Prostate gland (tissue), 2 donors: ENCODE results near the gene BLVRB. TPM values are rescaled to one million over a fixed set of nuclear protein-coding genes. Genes with fewer than 3 reads are reported as not detected.
A peak's percentile ranks its signal among the peaks of the same experiment; 100 is the strongest.

ENCODE experiments used
- DNase-seq: peaks from one replicate; pipeline ENCODE4 v3.0.0-alpha.2; 2019; ENCODE audit warnings: low spot score
- H3K27ac ChIP-seq, 2 donors: fragments of 200-600 bp; sonication (generic); 2 replicates each; pipeline ENCODE4 v1.5.1; 2017 to 2019
- H3K27me3 ChIP-seq: fragments of 200-600 bp; sonication (generic); replicated peaks from 2 replicates; pipeline ENCODE4 v1.5.1; 2019; ENCODE audit not compliant: insufficient read depth
- H3K36me3 ChIP-seq, 2 donors: fragments of 200-600 bp; sonication (generic); 1 replicate in 1 of 2; 2 replicates in 1 of 2; pipeline versions ENCODE4 v1.5.1 to v1.8.1; 2017 to 2019
- H3K4me1 ChIP-seq: fragments of 200-600 bp; sonication (generic); replicated peaks from 2 replicates; pipeline ENCODE4 v1.5.1; 2019
- H3K4me3 ChIP-seq, 2 donors: fragments of 200-600 bp; sonication (generic); 2 replicates each; pipeline ENCODE4 v1.5.1; 2017 to 2019
- H3K9me3 ChIP-seq: fragments of 200-600 bp; sonication (generic); 2 replicates; pipeline ENCODE4 v1.5.1; 2017
- CTCF ChIP-seq, 4 experiments: fragments of 200-600 bp in 2 of 4; fragments of 450-650 bp in 2 of 4; sonication (generic) in 2 of 4; IDR thresholded peaks; 1 replicate in 3 of 4; 2 replicates in 1 of 4; pipeline ENCODE4 v1.5.1; 2016 to 2019; ENCODE audit warnings: antibody characterized with exemption in 4 of 4, mild to moderate bottlenecking in 2 of 4, moderate library complexity in 2 of 4
- POLR2A ChIP-seq: fragments of 450-650 bp; IDR thresholded peaks from one replicate; pipeline ENCODE4 v1.6.1; 2016; ENCODE audit warnings: antibody characterized with exemption, mild to moderate bottlenecking
- POLR2AphosphoS5 ChIP-seq: sonication (generic); formaldehyde crosslinking; IDR thresholded peaks from one replicate; pipeline ENCODE4 v1.6.1; 2017; ENCODE audit warnings: antibody characterized with exemption
- WGBS: methylation state at CpG from one replicate; pipeline ENCODE4 v1.1.5; 2018; 5-methylcytosine and 5-hydroxymethylcytosine counted together
- intact Hi-C: fragments of 100-400 bp; cut with DNase I; formaldehyde crosslinking; loops from one replicate; pipeline ENCODE4 v1.14.2; 2022
- total RNA-seq, 2 donors: library from RNA; depleted of rRNA; stranded (reverse); fragments of >200 nt; gene quantifications; one replicate each; pipeline ENCODE4 v1.1.0, GENCODE V29; 2016

BLVRB gene
- total RNA-seq, 2 donors from 2014 or later, result 101 to 261 TPM

- no peaks in the 10 kb centered on the region for H3K9me3 ChIP-seq
- intact Hi-C loops, result no loop called here
- DNase-seq, result no peak
- peak overlapping the region; percentile 23 to 60 for H3K27ac ChIP-seq
- H3K4me1 ChIP-seq, result no peaks in the 10 kb centered on the region
- H3K4me3 ChIP-seq, result no peak overlapping the region
- 54% methylated on average over 16 of the region's 16 CpGs for WGBS
- no peaks in the 10 kb centered on the region for H3K36me3 ChIP-seq
- H3K27me3 ChIP-seq, result no peaks in the 10 kb centered on the region
- TF ChIP-seq CTCF (IDR thresholded peaks at IDR 0.05) (no peak), POLR2A (peak; percentile 17), POLR2AphosphoS5 (peak; percentile 50)
Measured at GRCh38 chr19:40416918-40417642, 48.5 kb downstream of the BLVRB start.

- Histone ChIP-seq H3K4me1 (no peaks in the 10 kb centered on the region), H3K27me3 (no peaks in the 10 kb centered on the region), H3K9me3 (no peaks in the 10 kb centered on the region), H3K36me3 (no peaks in the 10 kb centered on the region), H3K4me3 (no peak overlapping the region), H3K27ac (no peak overlapping the region)
- no peak for DNase-seq
- TF ChIP-seq CTCF (IDR thresholded peaks at IDR 0.05) (no peak), POLR2AphosphoS5 (no peak), POLR2A (no peak)
- intact Hi-C loops, result no loop called here
- 98% methylated on average over 2 of the region's 2 CpGs for WGBS
Measured at GRCh38 chr19:40415768-40416167, 49.8 kb downstream of the BLVRB start.

GRCh38 chr19:40414542-40415535 is 50.7 kb downstream of the BLVRB start:
- Histone ChIP-seq H3K36me3 (no peaks in the 10 kb centered on the region), H3K27me3 (no peaks in the 10 kb centered on the region), H3K27ac (no peak overlapping the region), H3K9me3 (no peaks in the 10 kb centered on the region), H3K4me3 (no peak overlapping the region), H3K4me1 (no peaks in the 10 kb centered on the region)
- no peak for TF ChIP-seq POLR2AphosphoS5
- no peak for TF ChIP-seq POLR2A
- TF ChIP-seq CTCF (IDR thresholded peaks at IDR 0.05), result no peak
- intact Hi-C loops, result no loop called here
- no peak for DNase-seq
- 76% methylated on average over 21 of the region's 21 CpGs for WGBS

- 36% methylated on average over 18 of the region's 18 CpGs for WGBS
- no peak for TF ChIP-seq POLR2A
- TF ChIP-seq CTCF (IDR thresholded peaks at IDR 0.05), result no peak
- no peak for TF ChIP-seq POLR2AphosphoS5
- intact Hi-C loops, result no loop called here
- Histone ChIP-seq H3K36me3 (no peaks in the 10 kb centered on the region), H3K4me1 (no peaks in the 10 kb centered on the region), H3K27ac (peak within 1 kb of the TSS in 1 of 2 donors; percentile 45), H3K27me3 (no peaks in the 10 kb centered on the region), H3K9me3 (no peaks in the 10 kb centered on the region), H3K4me3 (no peak within 1 kb of the TSS)
- DNase-seq, result no peak
Measured at GRCh38 chr19:40413291-40413845, 52.2 kb downstream of the BLVRB start, which contains the start of gene PRX. PRX (minus strand) TSS chr19:40413378; CDS start chr19:40407932, 5,446 bp downstream.
